Hepatocyte (in vitro differentiated cells): ENCODE measurements around the gene SEMA4B. TPM values are rescaled to one million over a fixed set of nuclear protein-coding genes. Genes with fewer than 3 reads are reported as not detected.

Source experiments
- DNase-seq: peaks from one replicate; pipeline ENCODE4 v3.0.0-alpha.2; 2016; ENCODE audit warnings: low spot score
- H2AFZ ChIP-seq: fragments of 200-600 bp; sonication (generic); 2 replicates; pipeline ENCODE4 v1.6.0; 2016; ENCODE audit warnings: antibody characterized with exemption, mild to moderate bottlenecking
- H3K27ac ChIP-seq: fragments of 200-600 bp; sonication (generic); 2 replicates; pipeline ENCODE4 v1.5.1; 2016; ENCODE audit warnings: mild to moderate bottlenecking
- H3K27me3 ChIP-seq: fragments of 200-600 bp; sonication (generic); 2 replicates; pipeline ENCODE4 v1.6.1; 2016
- H3K36me3 ChIP-seq: fragments of 200-600 bp; sonication (generic); replicated peaks from 2 replicates; pipeline ENCODE4 v1.5.1; 2016; ENCODE audit warnings: low read depth; ENCODE audit not compliant: insufficient read depth
- H3K4me1 ChIP-seq: fragments of 200-600 bp; sonication (generic); 2 replicates; pipeline ENCODE4 v1.5.1; 2016; ENCODE audit warnings: mild to moderate bottlenecking, moderate library complexity; ENCODE audit not compliant: insufficient read depth
- H3K4me2 ChIP-seq: fragments of 200-600 bp; sonication (generic); 2 replicates; pipeline ENCODE4 v1.6.0; 2016
- H3K4me3 ChIP-seq: fragments of 200-600 bp; sonication (generic); 2 replicates; pipeline ENCODE4 v1.5.1; 2016; ENCODE audit warnings: mild to moderate bottlenecking
- H3K79me2 ChIP-seq: fragments of 200-600 bp; sonication (generic); 2 replicates; pipeline ENCODE4 v1.6.0; 2017; ENCODE audit warnings: mild to moderate bottlenecking
- H3K9me2 ChIP-seq: fragments of 200-600 bp; sonication (generic); replicated peaks from 2 replicates; pipeline ENCODE4 v1.6.0; 2017; ENCODE audit warnings: mild to moderate bottlenecking; ENCODE audit not compliant: insufficient read depth
- H3K9me3 ChIP-seq: fragments of 200-600 bp; sonication (generic); 2 replicates; pipeline ENCODE4 v1.5.1; 2016; ENCODE audit warnings: low read depth, mild to moderate bottlenecking
- H4K20me1 ChIP-seq: fragments of 200-600 bp; sonication (generic); 2 replicates; pipeline ENCODE4 v1.6.0; 2016; ENCODE audit warnings: mild to moderate bottlenecking; ENCODE audit not compliant: insufficient read depth, poor library complexity, severe bottlenecking
- CTCF ChIP-seq: fragments of 200-600 bp; sonication (generic); IDR thresholded peaks from 2 replicates; pipeline ENCODE4 v1.5.1; 2016; ENCODE audit warnings: antibody characterized with exemption, mild to moderate bottlenecking; ENCODE audit not compliant: poor library complexity
- EZH2 ChIP-seq: fragments of 200-600 bp; sonication (generic); IDR thresholded peaks from 2 replicates; pipeline ENCODE4 v1.6.1; 2016; ENCODE audit warnings: antibody characterized with exemption, mild to moderate bottlenecking, borderline replicate concordance
- EZH2phosphoT487 ChIP-seq: fragments of 200-600 bp; sonication (generic); IDR thresholded peaks from one replicate; pipeline ENCODE4 v1.6.1; 2018; ENCODE audit warnings: antibody characterized with exemption, mild to moderate bottlenecking, low read depth, moderate library complexity; ENCODE audit not compliant: unreplicated experiment, severe bottlenecking
- WGBS: methylation state at CpG from one replicate; pipeline ENCODE4 v1.1.6; 2016; ENCODE audit warnings: low lambda C conversion rate; ENCODE audit errors: missing lambda C conversion rate; 5-methylcytosine and 5-hydroxymethylcytosine counted together
- polyA plus RNA-seq: library from polyadenylated mRNA; unstranded; fragments of >200 nt; fragmentation: Nextera tagmentation; extraction: Ambion mirVana; gene quantifications from 2 replicates; pipeline ENCODE4 v1.2.1, GENCODE V29; 2016
- total RNA-seq: library from RNA; depleted of rRNA; stranded (reverse); fragments of >200 nt; gene quantifications from 2 replicates; pipeline ENCODE4 v1.2.3, GENCODE V29; 2014

Gene SEMA4B
- total and polyA plus RNA-seq, 2 experiments from 2014 or later, result 19.2 to 43.5 TPM

GRCh38 chr15:90240856-90241255 is 39.7 kb downstream of the SEMA4B start:
- Histone ChIP-seq H3K27ac (no peak overlapping the region), H3K27me3 (no peaks in the 10 kb centered on the region), H3K36me3 (no peaks in the 10 kb centered on the region), H3K9me2 (no peaks in the 10 kb centered on the region), H4K20me1 (no peaks in the 10 kb centered on the region), H3K4me2 (no peak overlapping the region), H3K4me1 (no peaks in the 10 kb centered on the region), H3K9me3 (no peaks in the 10 kb centered on the region), H3K4me3 (no peak overlapping the region), H3K79me2 (no peaks in the 10 kb centered on the region), H2AFZ (no peak overlapping the region)
- no peak for DNase-seq
- TF ChIP-seq EZH2phosphoT487, result no peak
- TF ChIP-seq EZH2, result no peak
- no peak for TF ChIP-seq CTCF
- 92% methylated on average over 8 of the region's 8 CpGs for WGBS

- no peaks in the 10 kb centered on the region for H4K20me1 ChIP-seq
- H3K27me3 ChIP-seq, result no peaks in the 10 kb centered on the region
- 89% methylated on average over 22 of the region's 22 CpGs for WGBS
- no peak overlapping the region for H3K4me3 ChIP-seq
- H3K36me3 ChIP-seq, result no peaks in the 10 kb centered on the region
- H3K4me1 ChIP-seq, result no peaks in the 10 kb centered on the region
- TF ChIP-seq CTCF, result no peak
- H3K4me2 ChIP-seq, result no peak overlapping the region
- H3K79me2 ChIP-seq, result no peaks in the 10 kb centered on the region
- no peaks in the 10 kb centered on the region for H3K9me2 ChIP-seq
- H3K27ac ChIP-seq, result no peak overlapping the region
- no peak overlapping the region for H2AFZ ChIP-seq
- no peaks in the 10 kb centered on the region for H3K9me3 ChIP-seq
- no peak for DNase-seq
Measured at GRCh38 chr15:90241343-90242192, 40.4 kb downstream of the SEMA4B start.

- Histone ChIP-seq H2AFZ (no peak overlapping the region), H3K79me2 (no peaks in the 10 kb centered on the region), H3K27ac (no peak overlapping the region), H3K4me1 (no peaks in the 10 kb centered on the region), H3K9me3 (no peaks in the 10 kb centered on the region), H3K4me2 (no peak overlapping the region), H3K36me3 (no peaks in the 10 kb centered on the region), H3K27me3 (no peaks in the 10 kb centered on the region), H3K9me2 (no peaks in the 10 kb centered on the region), H4K20me1 (no peaks in the 10 kb centered on the region), H3K4me3 (no peak overlapping the region)
- DNase-seq, result no peak
- 88% methylated on average over 10 of the region's 10 CpGs for whole genome bisulfite sequencing
- TF ChIP-seq EZH2phosphoT487 (no peak), EZH2 (no peak), CTCF (no peak)
Measured at GRCh38 chr15:90243943-90244639, 43.0 kb downstream of the SEMA4B start.
